ENCODE results near the gene FAP.

Gene FAP

DNA sequence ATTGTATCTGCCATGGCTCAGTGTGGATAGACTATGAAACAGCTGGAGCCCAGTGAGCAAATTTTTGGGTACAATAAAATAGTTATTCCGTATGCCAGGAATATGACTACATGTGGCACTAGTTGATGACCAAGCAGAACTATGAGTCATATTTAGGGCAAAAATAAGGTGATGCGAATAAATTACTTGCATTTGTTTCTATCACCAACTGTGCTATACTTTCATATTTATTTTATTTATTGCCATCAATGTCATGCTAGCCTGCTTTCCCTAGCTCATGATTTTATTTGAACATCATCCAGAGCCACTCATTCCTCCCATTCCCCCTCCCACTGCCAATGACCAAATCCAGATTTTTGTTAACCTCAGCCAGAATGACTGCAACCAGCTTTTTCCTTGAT lies 13.3 kb upstream of the FAP start:
- no peak overlapping the region for H3K4me3 ChIP-seq (ENCODE audit: low read depth, low read length)
- no peak for DNase-seq (ENCODE audit: low read depth)
- TF ChIP-seq, protein P1, sequence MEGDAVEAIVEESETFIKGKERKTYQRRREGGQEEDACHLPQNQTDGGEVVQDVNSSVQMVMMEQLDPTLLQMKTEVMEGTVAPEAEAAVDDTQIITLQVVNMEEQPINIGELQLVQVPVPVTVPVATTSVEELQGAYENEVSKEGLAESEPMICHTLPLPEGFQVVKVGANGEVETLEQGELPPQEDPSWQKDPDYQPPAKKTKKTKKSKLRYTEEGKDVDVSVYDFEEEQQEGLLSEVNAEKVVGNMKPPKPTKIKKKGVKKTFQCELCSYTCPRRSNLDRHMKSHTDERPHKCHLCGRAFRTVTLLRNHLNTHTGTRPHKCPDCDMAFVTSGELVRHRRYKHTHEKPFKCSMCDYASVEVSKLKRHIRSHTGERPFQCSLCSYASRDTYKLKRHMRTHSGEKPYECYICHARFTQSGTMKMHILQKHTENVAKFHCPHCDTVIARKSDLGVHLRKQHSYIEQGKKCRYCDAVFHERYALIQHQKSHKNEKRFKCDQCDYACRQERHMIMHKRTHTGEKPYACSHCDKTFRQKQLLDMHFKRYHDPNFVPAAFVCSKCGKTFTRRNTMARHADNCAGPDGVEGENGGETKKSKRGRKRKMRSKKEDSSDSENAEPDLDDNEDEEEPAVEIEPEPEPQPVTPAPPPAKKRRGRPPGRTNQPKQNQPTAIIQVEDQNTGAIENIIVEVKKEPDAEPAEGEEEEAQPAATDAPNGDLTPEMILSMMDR (conservative IDR thresholded peaks at IDR 0.05; ENCODE audit: low read depth, low read length): no peak

DNA sequence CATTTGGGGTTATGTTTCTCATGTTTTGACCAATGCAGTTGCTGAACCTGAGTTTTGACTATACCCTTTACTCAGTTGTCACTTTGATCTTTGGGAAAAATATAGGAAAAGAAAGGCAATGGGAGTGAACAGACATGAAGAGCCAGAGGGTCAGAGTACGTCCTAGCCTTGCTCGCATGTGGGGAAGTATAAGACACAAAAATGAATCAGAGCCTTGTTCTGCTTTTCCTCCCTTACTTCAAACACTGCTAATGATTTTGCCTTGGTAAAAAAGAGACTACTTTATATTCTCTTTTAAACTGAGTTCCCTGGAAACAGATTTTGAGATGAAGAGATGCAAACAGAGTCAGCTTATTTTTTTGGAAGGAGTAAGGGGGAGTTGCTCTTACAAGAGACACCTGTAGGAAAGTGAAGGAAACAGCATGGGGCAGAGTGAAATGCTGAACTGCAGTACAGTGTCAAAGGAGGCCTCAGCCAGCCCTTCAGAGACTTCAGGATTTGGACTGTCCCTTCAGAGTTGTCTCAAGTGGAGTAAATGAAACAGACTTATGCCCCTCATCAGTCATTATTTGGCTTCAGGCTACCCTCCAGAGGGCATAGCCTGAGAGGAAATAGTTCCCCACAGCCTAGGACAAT lies 11.1 kb upstream of the FAP start:
- DNase-seq (ENCODE audit: low read depth): no peak
- TF ChIP-seq, protein P1 (conservative IDR thresholded peaks at IDR 0.05; ENCODE audit: low read depth, low read length): no peak
- H3K4me3 ChIP-seq (ENCODE audit: low read depth, low read length): no peak overlapping the region

DNA sequence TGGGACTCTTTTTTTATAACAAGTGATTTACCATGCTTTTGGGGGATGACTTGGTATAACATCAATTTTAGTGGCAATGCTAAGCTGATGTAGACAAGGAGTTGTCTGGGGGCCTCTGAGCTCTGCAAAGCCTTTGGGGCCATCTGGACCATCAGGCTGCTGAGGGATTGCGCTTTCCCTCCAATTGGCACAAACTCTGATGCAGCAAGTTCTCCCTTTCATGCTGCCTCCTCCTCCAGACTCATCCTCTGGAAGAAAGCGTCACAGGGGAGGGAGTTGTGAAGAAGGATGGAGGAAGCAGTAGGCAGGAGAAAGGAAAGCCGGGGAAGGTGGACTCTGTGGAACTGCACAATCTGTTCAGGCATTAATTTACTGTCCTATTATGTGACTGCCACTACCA lies 10.2 kb upstream of the FAP start:
- TF ChIP-seq, protein P1 (conservative IDR thresholded peaks at IDR 0.05; ENCODE audit: low read depth, low read length): no peak
- no peak for DNase-seq (ENCODE audit: low read depth)
- no peak overlapping the region for H3K4me3 ChIP-seq (ENCODE audit: low read depth, low read length)

DNA sequence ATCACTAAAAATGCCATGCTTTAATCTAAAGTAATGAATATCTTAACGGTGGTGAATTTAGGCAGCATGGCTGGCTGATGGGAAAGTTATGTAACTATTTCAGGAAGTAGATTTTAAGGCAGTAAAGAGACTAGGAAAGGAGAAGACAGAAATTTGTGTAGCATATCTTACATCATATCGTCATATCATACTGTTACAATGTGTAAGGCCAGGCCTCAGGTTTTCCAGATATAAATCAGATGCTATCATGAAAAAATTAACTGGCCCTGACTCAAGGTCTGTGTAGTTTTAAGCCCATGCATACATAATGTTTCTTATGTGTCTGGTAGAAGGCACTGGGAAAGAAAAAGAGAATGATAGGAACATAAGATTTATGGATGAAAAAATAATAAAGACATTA lies 8.9 kb upstream of the FAP start:
- TF ChIP-seq, protein P1 (conservative IDR thresholded peaks at IDR 0.05; ENCODE audit: low read depth, low read length): no peak
- H3K4me3 ChIP-seq (ENCODE audit: low read depth, low read length): no peak overlapping the region
- no peak for DNase-seq (ENCODE audit: low read depth)

DNA sequence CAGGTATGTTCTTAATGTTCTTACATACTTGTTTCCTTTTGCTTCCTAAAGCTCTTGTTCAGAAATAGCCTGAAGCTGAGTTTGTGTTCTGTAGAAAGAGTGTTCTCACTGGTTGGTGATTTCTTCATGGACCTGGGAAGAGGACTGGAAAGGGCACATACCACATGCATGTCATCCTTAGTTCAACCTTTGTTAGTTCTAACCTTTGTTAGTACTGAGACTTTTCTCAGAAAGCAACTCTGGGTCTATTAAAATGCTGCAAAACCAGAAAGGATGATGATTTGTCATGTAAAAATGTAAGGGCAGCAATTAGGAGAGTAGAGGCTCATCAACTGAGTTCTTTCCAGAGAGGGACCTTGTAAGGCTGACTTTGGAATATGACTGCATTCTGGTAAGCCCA lies 2.5 kb upstream of the FAP start:
- TF ChIP-seq, protein P1 (conservative IDR thresholded peaks at IDR 0.05; ENCODE audit: low read depth, low read length): no peak
- H3K4me3 ChIP-seq (ENCODE audit: low read depth, low read length): no peak overlapping the region
- peak; percentile 93 for DNase-seq (ENCODE audit: low read depth)

DNA sequence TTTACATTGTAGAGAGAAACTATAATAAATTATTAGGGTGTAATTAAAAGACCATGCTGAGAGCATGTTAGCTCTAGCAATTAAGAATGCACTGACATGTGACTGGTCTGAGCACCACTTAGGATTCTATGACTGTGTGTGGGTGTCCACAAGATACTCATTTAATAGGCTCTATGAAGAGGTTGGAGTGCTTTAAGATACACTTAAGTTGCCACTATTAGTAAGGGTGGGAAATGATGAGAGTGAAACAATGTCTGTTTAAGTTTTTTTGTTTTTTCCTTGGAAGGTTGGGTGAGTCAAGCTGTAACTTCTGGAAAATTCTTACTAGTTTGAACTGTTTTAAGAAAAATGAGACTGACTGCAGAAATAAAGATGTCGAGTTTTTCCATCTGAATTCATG lies 1.8 kb upstream of the FAP start:
- peak; percentile 24 for DNase-seq (ENCODE audit: low read depth)
- H3K4me3 ChIP-seq (ENCODE audit: low read depth, low read length): no peak overlapping the region
- TF ChIP-seq, protein P1 (conservative IDR thresholded peaks at IDR 0.05; ENCODE audit: low read depth, low read length): no peak

DNA sequence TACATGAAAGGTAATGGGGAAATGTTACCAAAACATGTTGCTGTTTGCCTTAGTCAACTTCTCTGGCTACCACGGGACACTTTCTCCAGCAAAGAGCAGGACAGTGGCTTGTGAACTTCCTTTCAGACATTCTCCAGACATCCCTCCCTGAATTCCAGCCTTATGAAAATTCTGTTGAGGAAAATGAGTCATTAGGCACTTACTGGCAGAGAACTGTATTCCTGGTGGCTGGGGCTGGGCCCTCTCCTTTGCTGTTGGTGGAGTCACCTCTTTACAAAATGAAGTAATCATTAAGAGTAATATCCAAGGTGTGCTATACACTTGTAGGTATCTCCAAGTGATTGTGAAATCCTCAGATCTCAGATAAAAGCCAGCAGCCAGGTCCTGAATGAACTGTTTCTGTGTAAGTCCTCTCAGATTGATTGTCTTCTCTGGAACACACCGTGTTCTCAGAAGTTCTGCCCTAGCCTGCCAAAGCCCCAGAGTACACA lies 1.3 kb upstream of the FAP start:
- TF ChIP-seq, protein P1 (conservative IDR thresholded peaks at IDR 0.05; ENCODE audit: low read depth, low read length): no peak
- DNase-seq (ENCODE audit: low read depth): peak; percentile 90
- H3K4me3 ChIP-seq (ENCODE audit: low read depth, low read length): no peak overlapping the region

Data from choroid plexus epithelial cell (primary cell).